ENCODE measurements around the gene DHRS7C.
"Not testable (repeated sequence)": the region's sequence is repeated elsewhere in the genome, so short reads cannot be mapped to it uniquely, and the experiment has no call there.

Gene DHRS7C

DNA sequence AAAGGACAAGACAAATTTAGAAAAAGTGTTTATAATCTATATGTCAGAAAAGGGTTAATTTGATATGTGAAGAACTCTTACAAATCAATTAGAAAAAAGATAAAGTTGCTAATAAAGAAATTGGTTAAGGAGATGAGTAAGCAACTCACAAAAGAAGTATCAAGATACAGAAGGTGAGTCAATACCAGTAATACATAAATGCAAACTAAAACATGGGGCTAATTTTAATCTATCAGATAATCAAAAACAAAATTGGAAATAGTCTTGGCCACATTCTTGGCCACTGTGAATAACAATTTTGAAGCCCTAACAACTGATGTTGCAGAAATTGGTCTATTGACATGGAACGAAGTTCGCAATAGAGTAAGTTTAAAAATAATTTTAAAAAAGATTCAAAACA is 6.8 kb downstream of the DHRS7C start:
- Histone ChIP-seq H3K4me3 (ENCODE audit: low read depth, low read length) (no peak overlapping the region), H3K27me3 (ENCODE audit: insufficient read depth, low read length) (peaks cover 13% of the 10 kb centered on the region), H3K36me3 (ENCODE audit: insufficient read depth, low read length) (no peaks in the 10 kb centered on the region), H2AFZ (ENCODE audit: low read length, unreplicated experiment) (no peak overlapping the region), H3K27ac (ENCODE audit: low read depth, low read length) (no peak overlapping the region), H3K4me1 (ENCODE audit: control insufficient read depth, insufficient read depth, low read length, unreplicated experiment) (no peaks in the 10 kb centered on the region), H3K79me2 (ENCODE audit: control insufficient read depth, insufficient read depth, low read length, unreplicated experiment) (no peaks in the 10 kb centered on the region)

DNA sequence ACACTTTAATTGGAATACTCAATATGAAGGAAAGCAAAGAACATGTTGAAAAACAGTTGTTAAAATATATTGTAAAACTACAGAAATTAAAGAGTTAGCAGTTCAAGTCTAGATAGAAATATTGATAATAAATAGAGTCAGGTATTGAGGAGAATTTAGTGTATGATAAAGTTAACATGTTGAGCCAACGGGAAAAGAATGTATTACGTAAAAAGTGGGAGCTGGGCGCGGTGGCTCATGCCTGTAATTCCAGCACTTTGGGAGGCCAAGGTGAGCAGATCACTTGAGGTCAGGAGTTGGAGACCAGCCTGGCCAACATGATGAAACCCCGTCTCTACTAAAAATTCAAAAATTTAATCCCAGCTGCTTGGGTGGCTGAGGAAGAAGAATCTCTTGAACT is 7.9 kb downstream of the DHRS7C start:
- not testable (repeated sequence) for H3K4me3 ChIP-seq (ENCODE audit: low read depth, low read length); H2AFZ ChIP-seq (ENCODE audit: low read length, unreplicated experiment); H3K27ac ChIP-seq (ENCODE audit: low read depth, low read length); H3K4me1 ChIP-seq (ENCODE audit: control insufficient read depth, insufficient read depth, low read length, unreplicated experiment); H3K36me3 ChIP-seq (ENCODE audit: insufficient read depth, low read length); H3K79me2 ChIP-seq (ENCODE audit: control insufficient read depth, insufficient read depth, low read length, unreplicated experiment)
- peaks cover 13% of the 10 kb centered on the region for H3K27me3 ChIP-seq (ENCODE audit: insufficient read depth, low read length)

DNA sequence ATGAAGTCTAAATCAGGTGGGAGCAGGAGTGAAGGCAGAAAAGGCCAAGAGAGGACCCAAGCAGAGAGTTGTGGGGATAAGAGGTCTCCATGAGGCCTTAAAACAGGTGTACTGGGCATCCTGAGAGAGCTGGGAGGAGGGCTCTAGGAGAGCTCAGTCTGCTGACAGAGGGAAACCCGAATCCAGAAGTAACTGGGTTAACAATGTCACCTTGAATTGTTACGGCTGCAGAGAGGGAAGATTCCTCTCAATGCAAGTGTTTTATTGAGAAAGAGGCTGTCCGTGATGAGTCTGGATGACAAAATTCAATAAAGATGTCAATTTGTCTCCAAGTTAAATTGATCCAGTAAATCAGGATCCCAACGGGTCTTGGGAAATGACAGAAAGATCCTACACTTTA is 8.3 kb downstream of the DHRS7C start:
- no peak overlapping the region for H3K4me3 ChIP-seq (ENCODE audit: low read depth, low read length)
- H3K27me3 ChIP-seq (ENCODE audit: insufficient read depth, low read length): peaks cover 13% of the 10 kb centered on the region
- H2AFZ ChIP-seq (ENCODE audit: low read length, unreplicated experiment): no peak overlapping the region
- H3K27ac ChIP-seq (ENCODE audit: low read depth, low read length): no peak overlapping the region
- H3K79me2 ChIP-seq (ENCODE audit: control insufficient read depth, insufficient read depth, low read length, unreplicated experiment): no peaks in the 10 kb centered on the region
- H3K4me1 ChIP-seq (ENCODE audit: control insufficient read depth, insufficient read depth, low read length, unreplicated experiment): no peaks in the 10 kb centered on the region
- no peaks in the 10 kb centered on the region for H3K36me3 ChIP-seq (ENCODE audit: insufficient read depth, low read length)

GRCh38 chr17:9780552-9780951 is 10.8 kb downstream of the DHRS7C start:
- Histone ChIP-seq H2AFZ (ENCODE audit: low read length, unreplicated experiment) (no peak overlapping the region), H3K4me3 (ENCODE audit: low read depth, low read length) (no peak overlapping the region), H3K27me3 (ENCODE audit: insufficient read depth, low read length) (peaks cover 13% of the 10 kb centered on the region), H3K36me3 (ENCODE audit: insufficient read depth, low read length) (no peaks in the 10 kb centered on the region), H3K79me2 (ENCODE audit: control insufficient read depth, insufficient read depth, low read length, unreplicated experiment) (no peaks in the 10 kb centered on the region), H3K27ac (ENCODE audit: low read depth, low read length) (no peak overlapping the region), H3K4me1 (ENCODE audit: control insufficient read depth, insufficient read depth, low read length, unreplicated experiment) (no peaks in the 10 kb centered on the region)

- Histone ChIP-seq H3K27ac (ENCODE audit: low read depth, low read length) (no peak overlapping the region), H3K4me1 (ENCODE audit: control insufficient read depth, insufficient read depth, low read length, unreplicated experiment) (no peaks in the 10 kb centered on the region), H3K79me2 (ENCODE audit: control insufficient read depth, insufficient read depth, low read length, unreplicated experiment) (no peaks in the 10 kb centered on the region), H3K36me3 (ENCODE audit: insufficient read depth, low read length) (no peaks in the 10 kb centered on the region), H3K4me3 (ENCODE audit: low read depth, low read length) (no peak overlapping the region), H3K27me3 (ENCODE audit: insufficient read depth, low read length) (peaks cover 3% of the 10 kb centered on the region; the same call in 1 of the 2 replicates), H2AFZ (ENCODE audit: low read length, unreplicated experiment) (no peak overlapping the region)
Observed at GRCh38 chr17:9776911-9777310, 14.5 kb downstream of the DHRS7C start.

DNA sequence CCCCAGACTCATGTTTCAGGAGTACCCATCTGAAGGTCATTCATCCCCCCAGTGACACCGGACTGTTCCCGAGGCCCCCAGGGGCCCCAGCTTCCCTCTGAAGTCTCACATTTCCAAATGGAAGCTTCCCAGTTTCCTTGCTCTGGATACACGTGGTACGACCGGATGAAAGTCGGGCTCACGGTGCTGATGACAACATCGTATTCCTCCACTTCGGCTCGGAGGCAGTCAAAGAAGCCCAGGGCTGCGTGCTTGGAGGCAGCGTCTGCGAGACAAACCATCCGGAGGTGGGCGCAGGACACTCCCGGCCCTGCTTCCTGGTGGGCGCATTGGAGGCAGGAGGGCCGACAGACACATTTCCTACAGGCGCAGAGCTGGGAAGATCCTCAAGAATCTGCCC is 18.7 kb downstream of the DHRS7C start:
- Histone ChIP-seq H3K27me3 (ENCODE audit: insufficient read depth, low read length) (no peaks in the 10 kb centered on the region), H3K36me3 (ENCODE audit: insufficient read depth, low read length) (no peaks in the 10 kb centered on the region), H3K27ac (ENCODE audit: low read depth, low read length) (no peak overlapping the region), H3K4me3 (ENCODE audit: low read depth, low read length) (no peak overlapping the region), H3K4me1 (ENCODE audit: control insufficient read depth, insufficient read depth, low read length, unreplicated experiment) (no peaks in the 10 kb centered on the region), H2AFZ (ENCODE audit: low read length, unreplicated experiment) (no peak overlapping the region), H3K79me2 (ENCODE audit: control insufficient read depth, insufficient read depth, low read length, unreplicated experiment) (no peaks in the 10 kb centered on the region)

DNA sequence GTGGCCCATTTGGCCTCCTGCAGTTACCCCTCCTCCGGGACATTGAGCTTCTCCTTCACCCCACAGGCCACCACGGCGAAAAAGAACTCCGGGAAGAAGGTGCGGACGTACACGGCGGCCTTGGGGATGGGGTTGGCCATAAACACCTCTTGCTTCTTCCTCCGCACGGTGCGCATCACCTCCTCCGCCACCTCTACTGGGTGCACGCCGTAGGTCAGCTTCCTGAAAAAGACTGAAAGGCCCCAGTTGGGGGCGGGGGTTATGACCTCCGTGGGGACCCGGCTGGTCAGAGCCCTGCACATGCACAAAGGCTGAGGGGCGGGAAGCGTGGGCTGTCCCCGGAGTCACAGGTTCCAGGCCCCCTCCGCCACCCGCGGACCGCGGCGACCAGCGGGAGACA is 19.9 kb downstream of the DHRS7C start:
- Histone ChIP-seq H3K27ac (ENCODE audit: low read depth, low read length) (no peak overlapping the region), H3K27me3 (ENCODE audit: insufficient read depth, low read length) (no peaks in the 10 kb centered on the region), H3K4me3 (ENCODE audit: low read depth, low read length) (no peak overlapping the region), H2AFZ (ENCODE audit: low read length, unreplicated experiment) (no peak overlapping the region), H3K4me1 (ENCODE audit: control insufficient read depth, insufficient read depth, low read length, unreplicated experiment) (no peaks in the 10 kb centered on the region), H3K36me3 (ENCODE audit: insufficient read depth, low read length) (no peaks in the 10 kb centered on the region), H3K79me2 (ENCODE audit: control insufficient read depth, insufficient read depth, low read length, unreplicated experiment) (no peaks in the 10 kb centered on the region)

DNA sequence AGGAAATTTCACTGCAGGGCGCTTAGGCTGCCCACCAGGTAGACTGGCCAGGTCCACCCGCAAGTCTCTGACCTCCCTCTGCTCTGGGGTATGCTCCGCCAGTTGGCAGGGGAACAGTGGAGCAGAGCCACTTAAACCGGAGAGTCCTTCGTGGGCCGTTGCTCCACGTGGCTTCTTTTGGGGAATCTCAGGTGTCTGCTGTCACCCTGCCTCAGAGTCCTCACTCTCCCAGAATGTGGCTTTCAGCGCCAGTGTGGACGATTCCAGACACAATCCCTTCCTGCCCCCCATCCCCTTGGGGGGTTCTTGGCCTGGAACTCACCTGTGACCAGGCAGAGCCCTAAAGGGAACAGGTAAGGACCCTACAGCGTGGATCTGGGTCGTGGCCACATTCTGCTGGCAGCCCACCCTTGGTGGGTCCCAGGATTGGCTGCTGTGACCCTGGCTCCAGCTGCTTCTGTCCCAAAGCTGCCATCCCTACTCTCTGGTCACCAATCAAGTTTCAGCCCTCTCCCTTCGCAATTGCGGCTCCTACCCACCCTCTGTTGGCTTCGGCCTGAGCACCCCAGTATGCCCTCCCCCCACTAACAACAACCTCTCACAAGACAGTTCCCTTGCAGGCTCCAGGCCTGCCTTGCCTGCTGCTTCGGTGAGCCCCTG is 22.2 kb downstream of the DHRS7C start:
- no peak overlapping the region for H2AFZ ChIP-seq (ENCODE audit: low read length, unreplicated experiment)
- no peaks in the 10 kb centered on the region; the same call in 1 of the 2 replicates for H3K27me3 ChIP-seq (ENCODE audit: insufficient read depth, low read length)
- H3K79me2 ChIP-seq (ENCODE audit: control insufficient read depth, insufficient read depth, low read length, unreplicated experiment): no peaks in the 10 kb centered on the region
- no peak overlapping the region for H3K4me3 ChIP-seq (ENCODE audit: low read depth, low read length)
- no peaks in the 10 kb centered on the region for H3K36me3 ChIP-seq (ENCODE audit: insufficient read depth, low read length)
- no peaks in the 10 kb centered on the region for H3K4me1 ChIP-seq (ENCODE audit: control insufficient read depth, insufficient read depth, low read length, unreplicated experiment)
- no peak overlapping the region for H3K27ac ChIP-seq (ENCODE audit: low read depth, low read length)

- H3K79me2 ChIP-seq (ENCODE audit: control insufficient read depth, insufficient read depth, low read length, unreplicated experiment): no peaks in the 10 kb centered on the region
- no peak overlapping the region for H3K4me3 ChIP-seq (ENCODE audit: low read depth, low read length)
- peaks cover under 1% of the 10 kb centered on the region; the same call in 1 of the 2 replicates for H3K27me3 ChIP-seq (ENCODE audit: insufficient read depth, low read length)
- no peak overlapping the region for H2AFZ ChIP-seq (ENCODE audit: low read length, unreplicated experiment)
- no peaks in the 10 kb centered on the region for H3K36me3 ChIP-seq (ENCODE audit: insufficient read depth, low read length)
- H3K4me1 ChIP-seq (ENCODE audit: control insufficient read depth, insufficient read depth, low read length, unreplicated experiment): no peaks in the 10 kb centered on the region
- H3K27ac ChIP-seq (ENCODE audit: low read depth, low read length): no peak overlapping the region
Observed at GRCh38 chr17:9768381-9768934, 22.9 kb downstream of the DHRS7C start.

DNA sequence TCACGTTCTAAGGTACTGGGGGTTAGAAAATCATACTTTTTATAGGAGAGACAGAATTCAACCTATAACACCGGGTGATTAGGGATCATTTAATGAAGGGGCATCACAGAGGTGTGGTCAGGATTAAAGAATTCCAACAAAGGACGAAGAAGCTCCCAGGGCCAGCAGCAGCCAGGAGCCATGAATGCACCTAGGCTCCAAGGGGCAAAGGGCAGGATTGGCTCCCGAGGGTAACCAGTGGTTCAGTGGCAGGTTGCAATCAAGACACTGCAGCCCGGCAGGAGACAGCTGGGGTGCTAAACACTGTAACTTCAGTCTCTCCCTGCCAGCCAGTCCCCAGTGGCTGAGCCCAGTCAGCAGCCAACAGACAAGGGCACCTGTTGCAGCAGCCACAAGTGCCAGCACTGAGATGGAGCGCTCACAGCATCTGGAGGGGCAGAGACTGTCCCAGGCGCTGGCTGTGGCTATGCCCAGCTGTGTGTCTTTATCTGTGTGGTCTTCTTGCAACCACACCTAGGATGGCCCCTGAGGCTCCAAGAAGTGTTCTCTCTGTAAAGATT is 23.9 kb downstream of the DHRS7C start:
- no peaks in the 10 kb centered on the region for H3K4me1 ChIP-seq (ENCODE audit: control insufficient read depth, insufficient read depth, low read length, unreplicated experiment)
- H2AFZ ChIP-seq (ENCODE audit: low read length, unreplicated experiment): no peak overlapping the region
- H3K79me2 ChIP-seq (ENCODE audit: control insufficient read depth, insufficient read depth, low read length, unreplicated experiment): no peaks in the 10 kb centered on the region
- no peak overlapping the region for H3K4me3 ChIP-seq (ENCODE audit: low read depth, low read length)
- no peaks in the 10 kb centered on the region for H3K36me3 ChIP-seq (ENCODE audit: insufficient read depth, low read length)
- peaks cover 4% of the 10 kb centered on the region; the same call in 1 of the 2 replicates for H3K27me3 ChIP-seq (ENCODE audit: insufficient read depth, low read length)
- H3K27ac ChIP-seq (ENCODE audit: low read depth, low read length): no peak overlapping the region

GRCh38 chr17:9766970-9767369 is 24.4 kb downstream of the DHRS7C start:
- Histone ChIP-seq H2AFZ (ENCODE audit: low read length, unreplicated experiment) (no peak overlapping the region), H3K27me3 (ENCODE audit: insufficient read depth, low read length) (peaks cover 4% of the 10 kb centered on the region; the same call in 1 of the 2 replicates), H3K79me2 (ENCODE audit: control insufficient read depth, insufficient read depth, low read length, unreplicated experiment) (no peaks in the 10 kb centered on the region), H3K4me3 (ENCODE audit: low read depth, low read length) (no peak overlapping the region), H3K27ac (ENCODE audit: low read depth, low read length) (no peak overlapping the region), H3K4me1 (ENCODE audit: control insufficient read depth, insufficient read depth, low read length, unreplicated experiment) (no peaks in the 10 kb centered on the region), H3K36me3 (ENCODE audit: insufficient read depth, low read length) (no peaks in the 10 kb centered on the region)

All from ACC112 (cell line).